ENCODE data around the gene LYPD5. TPM values are rescaled to one million over a fixed set of nuclear protein-coding genes. Genes with fewer than 3 reads are reported as not detected.
"Not testable (repeated sequence)": the region's sequence is repeated elsewhere in the genome, so short reads cannot be mapped to it uniquely, and the experiment has no call there.

The LYPD5 gene
- total RNA-seq, 1 experiment from 2014 or later: not detected

GRCh38 chr19:43769256-43769655, 33.0 kb downstream of the LYPD5 start:
- no peak overlapping the region for H3K4me3 ChIP-seq

GRCh38 chr19:43768273-43769050, 33.8 kb downstream of the LYPD5 start:
- no peak overlapping the region for H3K4me3 ChIP-seq
- H3K9me3 ChIP-seq: no peaks in the 10 kb centered on the region
- DNase-seq: no peak
- H3K36me3 ChIP-seq: no peaks in the 10 kb centered on the region; the same call in 1 of the 2 replicates
- H3K27me3 ChIP-seq: no peaks in the 10 kb centered on the region

More at GRCh38 chr19:43769256-43769655, 33.0 kb downstream of the LYPD5 start:
- Histone ChIP-seq H3K27me3 (no peaks in the 10 kb centered on the region), H3K9me3 (no peaks in the 10 kb centered on the region), H3K36me3 (no peaks in the 10 kb centered on the region; the same call in 1 of the 2 replicates)
- DNase-seq: no peak

GRCh38 chr19:43767818-43768217, 34.4 kb downstream of the LYPD5 start:
- Histone ChIP-seq H3K36me3 (no peaks in the 10 kb centered on the region; the same call in 1 of the 2 replicates), H3K27me3 (no peaks in the 10 kb centered on the region), H3K9me3 (no peaks in the 10 kb centered on the region), H3K4me3 (no peak overlapping the region)
- no peak for DNase-seq

GRCh38 chr19:43767316-43767715, 34.9 kb downstream of the LYPD5 start:
- DNase-seq: peak; percentile 25
- Histone ChIP-seq H3K4me3 (no peak overlapping the region), H3K9me3 (no peaks in the 10 kb centered on the region), H3K36me3 (no peaks in the 10 kb centered on the region; the same call in 1 of the 2 replicates), H3K27me3 (no peaks in the 10 kb centered on the region)

- no peaks in the 10 kb centered on the region; the same call in 1 of the 2 replicates for H3K36me3 ChIP-seq
- no peaks in the 10 kb centered on the region for H3K27me3 ChIP-seq
- H3K4me3 ChIP-seq: no peak overlapping the region
- H3K9me3 ChIP-seq: no peaks in the 10 kb centered on the region
- DNase-seq: no peak
These were observed 35.5 kb downstream of the LYPD5 start for GRCh38 chr19:43766755-43767043.

- no peaks in the 10 kb centered on the region for H3K9me3 ChIP-seq
- H3K36me3 ChIP-seq: no peaks in the 10 kb centered on the region
- no peaks in the 10 kb centered on the region for H3K27me3 ChIP-seq
- DNase-seq: peak; percentile 99
- H3K4me3 ChIP-seq: no peak overlapping the region
These were observed 37.0 kb downstream of the LYPD5 start for GRCh38 chr19:43765109-43765876.

- not testable (repeated sequence) for H3K27me3 ChIP-seq, H3K36me3 ChIP-seq, H3K9me3 ChIP-seq, DNase-seq, H3K4me3 ChIP-seq
These were observed 37.6 kb downstream of the LYPD5 start for GRCh38 chr19:43764684-43765083.

GRCh38 chr19:43763473-43763939, 38.7 kb downstream of the LYPD5 start:
- Histone ChIP-seq H3K27me3 (no peaks in the 10 kb centered on the region), H3K36me3 (no peaks in the 10 kb centered on the region), H3K9me3 (no peaks in the 10 kb centered on the region), H3K4me3 (no peak overlapping the region)
- peak; percentile 90 for DNase-seq

- no peak overlapping the region for H3K4me3 ChIP-seq
- H3K9me3 ChIP-seq: no peaks in the 10 kb centered on the region
- no peak for DNase-seq
- H3K36me3 ChIP-seq: no peaks in the 10 kb centered on the region
- no peaks in the 10 kb centered on the region for H3K27me3 ChIP-seq
These were observed 39.4 kb downstream of the LYPD5 start for GRCh38 chr19:43762814-43763213.

- Histone ChIP-seq H3K4me3 (no peak overlapping the region), H3K27me3 (no peaks in the 10 kb centered on the region), H3K9me3 (no peaks in the 10 kb centered on the region), H3K36me3 (no peaks in the 10 kb centered on the region; the same call in 1 of the 2 replicates)
- DNase-seq: no peak
These were observed 41.3 kb downstream of the LYPD5 start for GRCh38 chr19:43760941-43761340.

GRCh38 chr19:43759515-43759914, 42.7 kb downstream of the LYPD5 start:
- DNase-seq: peak; percentile 91
- Histone ChIP-seq H3K27me3 (no peaks in the 10 kb centered on the region), H3K36me3 (no peaks in the 10 kb centered on the region; the same call in 1 of the 2 replicates), H3K4me3 (no peak overlapping the region), H3K9me3 (no peaks in the 10 kb centered on the region)

- H3K4me3 ChIP-seq: peak overlapping the region; percentile 88
- peak; percentile 10 for DNase-seq
- peaks cover 19% of the 10 kb centered on the region for H3K36me3 ChIP-seq
These were observed 46.9 kb downstream of the LYPD5 start for GRCh38 chr19:43755256-43755801.

GRCh38 chr19:43754503-43755255, 47.6 kb downstream of the LYPD5 start, which contains the start of gene SMG9:
Gene SMG9 (minus strand): TSS chr19:43754962. CDS start chr19:43750741, 4,221 bp downstream.
- peak within 1 kb of the TSS; percentile 88 for H3K4me3 ChIP-seq
- H3K9me3 ChIP-seq: no peaks in the 10 kb centered on the region
- DNase-seq: peak; percentile 99
- peaks cover 26% of the 10 kb centered on the region for H3K36me3 ChIP-seq
- H3K27me3 ChIP-seq: no peaks in the 10 kb centered on the region

More at GRCh38 chr19:43755256-43755801, 46.9 kb downstream of the LYPD5 start:
- no peaks in the 10 kb centered on the region for H3K9me3 ChIP-seq
- H3K27me3 ChIP-seq: no peaks in the 10 kb centered on the region

GRCh38 chr19:43754253-43754502, 48.1 kb downstream of the LYPD5 start:
- H3K4me3 ChIP-seq: peak overlapping the region; percentile 88
- no peaks in the 10 kb centered on the region for H3K9me3 ChIP-seq
- H3K27me3 ChIP-seq: no peaks in the 10 kb centered on the region
- H3K36me3 ChIP-seq: peaks cover 31% of the 10 kb centered on the region
- DNase-seq: no peak

- Histone ChIP-seq H3K9me3 (no peaks in the 10 kb centered on the region), H3K36me3 (peaks cover 47% of the 10 kb centered on the region), H3K27me3 (no peaks in the 10 kb centered on the region), H3K4me3 (no peak overlapping the region)
- no peak for DNase-seq
These were observed 49.9 kb downstream of the LYPD5 start for GRCh38 chr19:43752287-43752875.

GRCh38 chr19:43751466-43752220, 50.6 kb downstream of the LYPD5 start:
- Histone ChIP-seq H3K36me3 (peaks cover 54% of the 10 kb centered on the region), H3K9me3 (no peaks in the 10 kb centered on the region), H3K4me3 (no peak overlapping the region), H3K27me3 (no peaks in the 10 kb centered on the region)
- DNase-seq: peak; percentile 74

Measured in MG63 (cell line).